Measurements from ENCODE around the gene ASCL4.

DNA sequence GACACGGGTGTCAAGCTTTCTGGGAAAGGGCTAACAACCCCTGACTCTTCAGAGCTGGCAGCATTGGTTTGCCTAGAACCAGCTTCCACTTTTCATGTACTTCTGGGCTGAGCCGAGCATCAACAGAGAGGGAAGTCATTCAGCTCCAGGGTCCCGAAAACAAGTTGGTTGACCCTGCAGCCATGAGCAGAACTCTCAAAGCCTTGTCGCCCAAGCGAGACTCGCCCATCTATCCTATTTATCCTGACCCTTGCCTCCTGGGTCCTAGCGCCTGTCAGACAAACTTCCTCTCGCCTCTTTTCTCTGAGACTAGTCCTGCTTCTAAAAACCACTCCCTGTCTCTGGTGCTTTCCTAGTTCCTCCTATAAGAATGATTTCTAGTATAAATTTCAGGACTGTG is 47.9 kb downstream of the ASCL4 start:
- TF ChIP-seq, protein P1, sequence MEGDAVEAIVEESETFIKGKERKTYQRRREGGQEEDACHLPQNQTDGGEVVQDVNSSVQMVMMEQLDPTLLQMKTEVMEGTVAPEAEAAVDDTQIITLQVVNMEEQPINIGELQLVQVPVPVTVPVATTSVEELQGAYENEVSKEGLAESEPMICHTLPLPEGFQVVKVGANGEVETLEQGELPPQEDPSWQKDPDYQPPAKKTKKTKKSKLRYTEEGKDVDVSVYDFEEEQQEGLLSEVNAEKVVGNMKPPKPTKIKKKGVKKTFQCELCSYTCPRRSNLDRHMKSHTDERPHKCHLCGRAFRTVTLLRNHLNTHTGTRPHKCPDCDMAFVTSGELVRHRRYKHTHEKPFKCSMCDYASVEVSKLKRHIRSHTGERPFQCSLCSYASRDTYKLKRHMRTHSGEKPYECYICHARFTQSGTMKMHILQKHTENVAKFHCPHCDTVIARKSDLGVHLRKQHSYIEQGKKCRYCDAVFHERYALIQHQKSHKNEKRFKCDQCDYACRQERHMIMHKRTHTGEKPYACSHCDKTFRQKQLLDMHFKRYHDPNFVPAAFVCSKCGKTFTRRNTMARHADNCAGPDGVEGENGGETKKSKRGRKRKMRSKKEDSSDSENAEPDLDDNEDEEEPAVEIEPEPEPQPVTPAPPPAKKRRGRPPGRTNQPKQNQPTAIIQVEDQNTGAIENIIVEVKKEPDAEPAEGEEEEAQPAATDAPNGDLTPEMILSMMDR (conservative IDR thresholded peaks at IDR 0.05; ENCODE audit: low read depth, low read length): no peak
- TF ChIP-seq POLR2A (IDR thresholded peaks at IDR 0.05; ENCODE audit: low read depth, low read length) (no peak), BHLHE40 (IDR thresholded peaks at IDR 0.05; ENCODE audit: low read depth, low read length) (no peak), RCOR1 (IDR thresholded peaks at IDR 0.05; ENCODE audit: insufficient replicate concordance, low read length) (no peak), CHD1 (IDR thresholded peaks at IDR 0.05; ENCODE audit: low read depth, low read length) (no peak), SMC3 (IDR thresholded peaks at IDR 0.05; ENCODE audit: low read depth, low read length) (no peak), MAFK (IDR thresholded peaks at IDR 0.05; ENCODE audit: low read depth, low read length) (no peak), MXI1 (IDR thresholded peaks at IDR 0.05; ENCODE audit: borderline replicate concordance, low read depth, low read length) (no peak), MAZ (IDR thresholded peaks at IDR 0.05; ENCODE audit: borderline replicate concordance, low read depth, low read length) (no peak), RFX5 (IDR thresholded peaks at IDR 0.05; ENCODE audit: low read depth, low read length) (no peak)
- TF ChIP-seq, protein P2, sequence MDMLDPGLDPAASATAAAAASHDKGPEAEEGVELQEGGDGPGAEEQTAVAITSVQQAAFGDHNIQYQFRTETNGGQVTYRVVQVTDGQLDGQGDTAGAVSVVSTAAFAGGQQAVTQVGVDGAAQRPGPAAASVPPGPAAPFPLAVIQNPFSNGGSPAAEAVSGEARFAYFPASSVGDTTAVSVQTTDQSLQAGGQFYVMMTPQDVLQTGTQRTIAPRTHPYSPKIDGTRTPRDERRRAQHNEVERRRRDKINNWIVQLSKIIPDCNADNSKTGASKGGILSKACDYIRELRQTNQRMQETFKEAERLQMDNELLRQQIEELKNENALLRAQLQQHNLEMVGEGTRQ (IDR thresholded peaks at IDR 0.05; ENCODE audit: low read depth, low read length): no peak
- TF ChIP-seq, protein P3, sequence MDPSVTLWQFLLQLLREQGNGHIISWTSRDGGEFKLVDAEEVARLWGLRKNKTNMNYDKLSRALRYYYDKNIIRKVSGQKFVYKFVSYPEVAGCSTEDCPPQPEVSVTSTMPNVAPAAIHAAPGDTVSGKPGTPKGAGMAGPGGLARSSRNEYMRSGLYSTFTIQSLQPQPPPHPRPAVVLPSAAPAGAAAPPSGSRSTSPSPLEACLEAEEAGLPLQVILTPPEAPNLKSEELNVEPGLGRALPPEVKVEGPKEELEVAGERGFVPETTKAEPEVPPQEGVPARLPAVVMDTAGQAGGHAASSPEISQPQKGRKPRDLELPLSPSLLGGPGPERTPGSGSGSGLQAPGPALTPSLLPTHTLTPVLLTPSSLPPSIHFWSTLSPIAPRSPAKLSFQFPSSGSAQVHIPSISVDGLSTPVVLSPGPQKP (IDR thresholded peaks at IDR 0.05; ENCODE audit: borderline replicate concordance, low read depth, low read length): no peak

Measured in IMR-90 (cell line).